HG03520 (cell line): ENCODE measurements around the gene ADAM19.
"Not testable (repeated sequence)": the region's sequence is repeated elsewhere in the genome, so short reads cannot be mapped to it uniquely, and the experiment has no call there.

Source experiments
- ATAC-seq: cut with Tn5 transposase; IDR thresholded peaks from one replicate; pipeline ENCODE4 v1.9.1; 2021; ENCODE audit warnings: mild to moderate bottlenecking, moderate library complexity; ENCODE audit not compliant: unreplicated experiment

ADAM19 gene

DNA sequence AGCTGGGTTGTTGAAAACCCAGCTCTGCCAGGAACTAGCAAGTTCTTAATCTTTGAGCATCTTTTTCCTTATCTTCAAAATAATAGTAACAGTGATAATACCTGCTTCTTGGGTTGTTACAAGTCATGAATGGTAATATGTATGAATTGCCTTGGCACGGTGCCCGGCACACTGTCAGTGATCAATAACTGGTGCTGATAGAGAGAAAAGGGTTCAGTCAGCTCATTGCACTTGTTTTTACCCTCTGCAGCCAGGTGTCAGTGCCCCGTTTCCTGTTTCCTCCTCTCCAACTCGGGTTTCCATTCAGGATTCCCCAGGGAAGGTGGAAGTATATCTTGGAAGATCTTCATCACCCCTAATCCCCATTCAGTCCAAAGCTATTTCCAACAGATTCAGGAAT is 131.4 kb downstream of the ADAM19 start:
- ATAC-seq: no peak

DNA sequence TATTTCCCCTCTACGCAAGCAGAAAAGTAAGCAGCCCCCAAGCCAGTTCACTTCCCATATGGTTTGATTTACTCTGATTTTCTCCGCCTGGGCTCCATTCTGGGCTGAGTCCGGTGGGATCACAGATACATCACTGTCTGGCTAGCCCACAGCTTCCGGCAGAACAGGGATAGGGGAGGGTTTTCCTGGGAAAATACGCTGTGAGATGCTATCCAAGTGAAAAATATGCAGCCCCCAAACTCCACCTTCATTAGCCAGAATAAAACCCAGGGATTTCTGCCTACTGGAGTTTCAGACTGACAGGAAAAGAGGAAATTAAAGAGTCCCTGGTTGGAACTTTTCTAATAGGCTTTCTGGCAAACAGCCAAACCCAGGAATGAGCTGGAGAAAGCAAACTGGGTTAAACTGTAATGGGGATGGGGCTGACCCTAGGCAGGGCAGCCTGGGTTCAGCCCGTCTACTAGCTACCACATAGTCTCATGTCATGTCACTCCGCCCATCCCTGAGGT is 132.5 kb downstream of the ADAM19 start:
- ATAC-seq: no peak

DNA sequence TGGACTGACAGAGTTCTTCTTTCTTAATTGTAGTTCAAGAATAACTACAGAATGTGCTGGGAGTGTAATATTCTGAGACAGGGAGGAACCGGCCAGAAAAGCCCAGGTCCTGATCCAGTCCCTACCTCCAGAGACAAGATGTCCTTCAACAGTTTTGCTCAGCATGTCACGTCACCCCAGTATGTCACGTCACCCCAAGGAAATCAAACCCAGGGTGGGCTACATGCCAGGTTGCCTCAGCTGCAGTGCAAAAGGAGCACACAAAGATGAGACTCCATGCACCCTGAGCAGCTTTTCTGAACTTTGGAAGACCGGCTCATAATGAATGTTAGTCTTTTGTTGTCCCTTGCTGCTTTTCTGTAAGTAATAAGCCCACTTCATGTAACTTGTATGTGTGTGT is 141.5 kb downstream of the ADAM19 start:
- ATAC-seq: no peak

DNA sequence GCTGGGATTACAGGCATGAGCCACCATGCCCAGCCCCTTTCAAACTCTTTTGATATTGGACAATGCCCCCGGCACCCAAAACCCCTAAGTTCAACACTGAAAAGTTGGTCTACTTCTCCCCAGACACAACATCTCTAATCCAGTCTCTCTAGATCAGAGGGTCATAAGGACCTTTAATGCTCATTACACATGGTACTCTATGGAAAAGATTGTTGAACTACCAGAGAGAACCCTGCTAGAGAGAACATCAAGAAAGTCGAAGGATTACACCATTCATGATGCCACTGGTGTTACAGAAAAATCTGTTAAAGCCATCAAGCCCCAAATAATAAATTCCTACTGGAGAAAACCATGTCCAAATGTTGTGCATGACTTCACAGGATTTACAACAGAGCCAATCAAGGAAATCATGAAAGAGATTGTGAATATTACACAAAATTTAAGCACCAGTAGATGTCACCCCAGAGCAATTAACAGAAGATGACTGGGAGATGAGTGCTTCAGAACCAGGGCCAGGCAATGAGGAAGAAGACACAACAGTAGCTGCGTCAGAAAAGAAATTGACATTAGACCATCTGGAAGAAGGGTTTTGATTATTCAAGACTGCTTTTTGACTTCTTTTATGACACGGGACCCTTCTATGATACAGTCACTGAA is 143.9 kb downstream of the ADAM19 start:
- peak; percentile 67 for ATAC-seq

DNA sequence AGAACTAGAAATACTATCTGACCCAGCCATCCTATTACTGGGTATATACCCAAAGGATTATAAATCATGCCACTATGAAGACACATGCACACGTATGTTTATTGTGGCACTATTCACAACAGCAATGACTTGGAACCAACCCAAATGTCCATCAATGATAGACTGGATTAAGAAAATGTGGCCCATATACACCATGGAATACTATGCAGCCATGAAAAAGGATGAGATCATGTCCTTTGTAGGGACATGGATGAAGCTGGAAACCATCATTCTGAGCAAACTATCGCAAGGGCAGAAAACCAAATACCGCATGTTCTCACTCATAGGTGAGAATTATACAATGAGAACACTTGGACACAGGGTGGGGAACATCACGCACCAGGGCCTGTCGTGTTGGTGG is 145.7 kb downstream of the ADAM19 start:
- not testable (repeated sequence) for ATAC-seq
